CD4-positive, alpha-beta T cell (primary cell): ENCODE data around the gene CLRN3. TPM values are rescaled to one million over a fixed set of nuclear protein-coding genes. Genes with fewer than 3 reads are reported as not detected.

Experiments used
- ATAC-seq: fragments of 200-7000 bp; cut with Tn5 transposase; one replicate; pipeline ENCODE4 v1.10.0; 2022; ENCODE audit warnings: mild to moderate bottlenecking; ENCODE audit not compliant: poor library complexity
- CTCF ChIA-PET: fragments of 350-600 bp; sonication (Branson Sonifier 250); formaldehyde crosslinking; loops from one replicate; lab custom pipeline; 2021; ENCODE audit warnings: antibody characterized with exemption, inconsistent platforms; lab: Charles Lee
- POLR2A ChIA-PET: fragments of 350-600 bp; sonication (Branson Sonifier 250); formaldehyde crosslinking; loops from one replicate; lab custom pipeline; 2021; ENCODE audit warnings: antibody characterized with exemption, inconsistent platforms; lab: Charles Lee
- DNase-seq, 14 experiments: peaks; one replicate each; pipeline ENCODE4 v3.0.0-alpha.2; 2013 to 2020; ENCODE audit warnings: mixed read lengths in 2 of 14
- H3K27ac ChIP-seq, 2 donors: one replicate each; pipeline versions ENCODE4 v1.5.1 to v1.7.0; 2013; ENCODE audit warnings: low read length in 2 of 2, low read depth in 1 of 2, mild to moderate bottlenecking in 1 of 2
- H3K27me3 ChIP-seq, 2 experiments: 1 replicate in 1 of 2; 2 replicates in 1 of 2; pipeline versions ENCODE4 v1.6.1 to v1.7.0; 2013; ENCODE audit warnings: low read length in 2 of 2, control low read depth in 1 of 2, mild to moderate bottlenecking in 1 of 2, moderate library complexity in 1 of 2; ENCODE audit not compliant: insufficient read depth in 2 of 2, control insufficient read depth in 1 of 2
- H3K36me3 ChIP-seq: one replicate; pipeline ENCODE4 v1.6.1; 2013; ENCODE audit warnings: low read length, control low read depth; ENCODE audit not compliant: insufficient read depth
- H3K4me1 ChIP-seq: one replicate; pipeline ENCODE4 v1.6.1; 2013; ENCODE audit warnings: low read length, control low read depth; ENCODE audit not compliant: insufficient read depth
- H3K4me3 ChIP-seq: one replicate; pipeline ENCODE4 v1.5.1; 2013; ENCODE audit warnings: mild to moderate bottlenecking, low read length, moderate library complexity
- H3K9me3 ChIP-seq, 2 experiments: 1 replicate in 1 of 2; 2 replicates in 1 of 2; pipeline versions ENCODE4 v1.6.1 to v1.7.0; 2013; ENCODE audit warnings: low read length in 2 of 2, mild to moderate bottlenecking in 2 of 2, control low read depth in 1 of 2, moderate library complexity in 1 of 2; ENCODE audit not compliant: control insufficient read depth in 1 of 2, insufficient read depth in 1 of 2
- H3K27ac Mint-ChIP-seq: one replicate; pipeline ENCODE4 v1.8.0; 2020; ENCODE audit warnings: mixed read lengths
- H3K27me3 Mint-ChIP-seq: one replicate; pipeline ENCODE4 v1.8.0; 2021; ENCODE audit warnings: mixed read lengths
- H3K36me3 Mint-ChIP-seq: one replicate; pipeline ENCODE4 v1.8.0; 2021; ENCODE audit warnings: low read depth, mixed read lengths
- H3K4me1 Mint-ChIP-seq: one replicate; pipeline ENCODE4 v1.8.0; 2021; ENCODE audit warnings: low read depth, mixed read lengths
- H3K4me3 Mint-ChIP-seq: one replicate; pipeline ENCODE4 v1.8.0; 2020; ENCODE audit warnings: mild to moderate bottlenecking, mixed read lengths
- H3K9me3 Mint-ChIP-seq: one replicate; pipeline ENCODE4 v1.8.0; 2020; ENCODE audit warnings: mixed read lengths
- intact Hi-C, 2 experiments: fragments of 100-400 bp; cut with DNase I in 1 of 2; cut with micrococcal nuclease in 1 of 2; formaldehyde crosslinking; loops; one replicate each; pipeline versions ENCODE4 v1.15.1 to v1.9.0; 2023 to 2025; cut with DNase I, micrococcal nuclease
- total RNA-seq, 174 experiments: library from RNA in 2 of 174; stranded (reverse) in 2 of 174; gene quantifications; one replicate each; pipeline ENCODE4 v1.2.3 and lab custom pipeline; 2021 to 2026
- TF ChIP-seq, protein P1 (sequence below): fragments of 200-600 bp; IDR thresholded peaks from one replicate; pipeline ENCODE4 v1.8.0; 2022; ENCODE audit warnings: antibody characterized with exemption, mild to moderate bottlenecking

CLRN3 gene
- total RNA-seq, 2 experiments from 2014 or later: not detected

DNA sequence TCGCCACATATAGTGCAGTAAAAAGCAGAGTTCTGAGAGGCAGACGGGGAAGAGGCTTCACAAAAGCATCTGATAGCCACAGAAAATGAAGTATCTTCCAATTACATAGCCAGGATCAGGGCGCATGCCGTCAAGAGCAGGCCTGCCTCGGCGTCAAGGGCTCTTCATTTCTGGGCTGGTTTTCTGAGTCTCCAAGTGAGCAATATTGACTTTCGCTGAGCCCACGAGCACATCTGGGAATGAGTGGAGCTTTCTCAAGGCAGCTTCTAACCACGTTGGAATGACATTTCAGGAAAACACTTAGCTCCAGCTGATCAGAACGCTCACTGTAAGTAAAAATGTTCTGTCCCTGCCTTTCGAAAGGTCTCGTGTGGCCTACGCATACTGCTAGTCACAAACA, 51.9 kb downstream of the CLRN3 start:
- H3K27ac Mint-ChIP-seq: no peak overlapping the region

DNA sequence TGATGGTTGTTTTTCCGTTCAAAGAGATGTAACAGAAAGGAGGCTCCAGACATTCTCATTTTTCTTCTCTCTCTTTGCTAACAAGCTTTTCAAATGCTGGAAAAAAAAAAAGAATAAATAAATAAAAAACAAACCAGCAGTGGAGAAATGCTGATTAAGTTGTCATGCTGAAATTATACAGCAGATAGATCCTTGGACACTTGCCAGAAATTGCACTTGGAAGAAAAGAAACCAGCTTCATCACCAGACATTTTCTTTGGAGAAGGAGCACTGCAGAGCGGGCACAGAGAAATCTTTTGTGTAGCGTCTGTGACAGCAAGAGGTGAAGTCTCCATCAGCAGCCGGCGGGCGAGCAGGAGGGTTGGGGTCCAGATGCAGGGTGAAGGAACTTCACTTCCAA, 55.8 kb downstream of the CLRN3 start:
- ChIA-PET CTCF (no interaction called here), POLR2A (no interaction called here)
- Histone ChIP-seq H3K4me1 (no peaks in the 10 kb centered on the region), H3K27me3 (peaks cover 7 to 9% of the 10 kb centered on the region in 2 experiments), H3K9me3 (no peaks in the 10 kb centered on the region), H3K4me3 (no peak overlapping the region), H3K36me3 (no peaks in the 10 kb centered on the region), H3K27ac (no peak overlapping the region)
- DNase-seq: no peak
- Mint-ChIP-seq H3K27ac (no peak overlapping the region), H3K4me3 (no peak overlapping the region), H3K27me3 (peaks cover 22% of the 10 kb centered on the region), H3K4me1 (no peaks in the 10 kb centered on the region), H3K36me3 (no peaks in the 10 kb centered on the region), H3K9me3 (no peaks in the 10 kb centered on the region)
- TF ChIP-seq, protein P1, sequence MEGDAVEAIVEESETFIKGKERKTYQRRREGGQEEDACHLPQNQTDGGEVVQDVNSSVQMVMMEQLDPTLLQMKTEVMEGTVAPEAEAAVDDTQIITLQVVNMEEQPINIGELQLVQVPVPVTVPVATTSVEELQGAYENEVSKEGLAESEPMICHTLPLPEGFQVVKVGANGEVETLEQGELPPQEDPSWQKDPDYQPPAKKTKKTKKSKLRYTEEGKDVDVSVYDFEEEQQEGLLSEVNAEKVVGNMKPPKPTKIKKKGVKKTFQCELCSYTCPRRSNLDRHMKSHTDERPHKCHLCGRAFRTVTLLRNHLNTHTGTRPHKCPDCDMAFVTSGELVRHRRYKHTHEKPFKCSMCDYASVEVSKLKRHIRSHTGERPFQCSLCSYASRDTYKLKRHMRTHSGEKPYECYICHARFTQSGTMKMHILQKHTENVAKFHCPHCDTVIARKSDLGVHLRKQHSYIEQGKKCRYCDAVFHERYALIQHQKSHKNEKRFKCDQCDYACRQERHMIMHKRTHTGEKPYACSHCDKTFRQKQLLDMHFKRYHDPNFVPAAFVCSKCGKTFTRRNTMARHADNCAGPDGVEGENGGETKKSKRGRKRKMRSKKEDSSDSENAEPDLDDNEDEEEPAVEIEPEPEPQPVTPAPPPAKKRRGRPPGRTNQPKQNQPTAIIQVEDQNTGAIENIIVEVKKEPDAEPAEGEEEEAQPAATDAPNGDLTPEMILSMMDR: no peak
- intact Hi-C loops: no loop called here
- no peak for ATAC-seq

More for the DNA sequence above, 51.9 kb downstream of the CLRN3 start:
- Histone ChIP-seq H3K4me3 (no peak overlapping the region), H3K36me3 (no peaks in the 10 kb centered on the region), H3K27ac (no peak overlapping the region), H3K27me3 (peaks cover 0 to 7% of the 10 kb centered on the region in 2 experiments), H3K4me1 (no peaks in the 10 kb centered on the region), H3K9me3 (peaks cover 0 to 3% of the 10 kb centered on the region in 2 experiments)
- no peaks in the 10 kb centered on the region for H3K9me3 Mint-ChIP-seq
- intact Hi-C loops: no loop called here
- TF ChIP-seq, protein P1: no peak
- H3K27me3 Mint-ChIP-seq: peaks cover 23% of the 10 kb centered on the region
- no peak overlapping the region for H3K4me3 Mint-ChIP-seq
- H3K36me3 Mint-ChIP-seq: no peaks in the 10 kb centered on the region
- no peaks in the 10 kb centered on the region for H3K4me1 Mint-ChIP-seq
- POLR2A ChIA-PET: no interaction called here
- DNase-seq (no peak), ATAC-seq (no peak)
- CTCF ChIA-PET: no interaction called here

GRCh38 chr10:127836176-127836575, 56.6 kb downstream of the CLRN3 start:
- TF ChIP-seq, protein P1: no peak
- Histone ChIP-seq H3K27ac (no peak overlapping the region), H3K4me1 (no peaks in the 10 kb centered on the region), H3K36me3 (no peaks in the 10 kb centered on the region), H3K4me3 (no peak overlapping the region), H3K27me3 (peaks cover 7 to 9% of the 10 kb centered on the region in 2 experiments), H3K9me3 (no peaks in the 10 kb centered on the region)
- H3K27ac Mint-ChIP-seq: no peak overlapping the region
- no peak overlapping the region for H3K4me3 Mint-ChIP-seq
- no peak for ATAC-seq
- DNase-seq: no peak
- peaks cover 22% of the 10 kb centered on the region for H3K27me3 Mint-ChIP-seq
- H3K4me1 Mint-ChIP-seq: no peaks in the 10 kb centered on the region
- CTCF ChIA-PET: no interaction called here
- H3K9me3 Mint-ChIP-seq: no peaks in the 10 kb centered on the region
- no peaks in the 10 kb centered on the region for H3K36me3 Mint-ChIP-seq
- intact Hi-C loops: no loop called here
- POLR2A ChIA-PET: no interaction called here
